Fibroblast of villous mesenchyme (primary cell): ENCODE measurements around the gene F2RL3. TPM values are rescaled to one million over a fixed set of nuclear protein-coding genes. Genes with fewer than 3 reads are reported as not detected.
A peak's percentile ranks its signal among the peaks of the same experiment; 100 is the strongest.

Source experiments
- DNase-seq: peaks from one replicate; pipeline ENCODE4 v3.0.0-alpha.2; 2010; ENCODE audit warnings: low read depth
- H3K4me3 ChIP-seq: 2 replicates; pipeline ENCODE4 v1.5.1; 2011; ENCODE audit warnings: low read depth, mild to moderate bottlenecking, low read length
- total RNA-seq: library from RNA; depleted of rRNA; stranded (reverse); fragments of >200 nt; gene quantifications from 2 replicates; pipeline ENCODE4 v1.2.3, GENCODE V29; 2012
- TF ChIP-seq, protein P1 (sequence below): IDR thresholded peaks from 2 replicates; pipeline ENCODE4 v1.5.1; 2012; ENCODE audit warnings: low read depth, mild to moderate bottlenecking, low read length; ENCODE audit not compliant: insufficient read depth

Gene F2RL3
- total RNA-seq, 1 donor: 0.43 TPM

DNA sequence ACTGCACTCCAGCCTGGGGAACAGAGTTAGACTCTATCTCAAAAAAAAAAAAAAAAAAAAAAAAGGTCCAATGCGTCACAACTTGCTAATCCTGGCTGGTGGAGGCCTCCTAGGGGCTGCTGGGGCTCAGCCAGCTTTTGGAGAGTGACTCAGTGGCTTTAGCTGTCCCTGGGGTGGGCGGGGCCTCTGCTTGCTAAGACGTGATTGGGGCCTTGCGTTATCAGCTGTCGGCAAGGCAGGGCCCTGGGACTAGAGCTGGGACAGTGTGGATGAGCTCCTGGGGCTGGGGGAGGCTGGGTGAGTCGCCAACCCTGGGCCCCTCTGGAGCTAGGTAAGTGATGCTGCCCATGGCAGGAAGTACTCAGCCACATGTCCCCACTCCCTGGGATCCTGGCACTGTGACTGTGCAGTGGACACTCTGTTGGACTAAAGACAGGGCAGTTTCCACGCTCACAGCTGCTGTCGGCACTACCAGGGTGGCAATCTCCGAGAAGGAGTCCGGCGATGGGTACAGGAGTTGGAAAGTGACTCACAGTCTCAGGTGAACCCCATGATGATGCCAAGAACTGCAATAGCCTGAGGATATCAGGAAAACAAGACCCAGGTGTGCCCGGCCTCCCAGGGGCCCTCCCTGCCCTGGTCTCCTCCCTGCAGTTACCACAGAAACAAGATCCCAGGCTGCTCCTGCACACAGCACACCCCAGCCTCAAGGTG lies 32.2 kb downstream of the F2RL3 start:
- DNase-seq: peak; percentile 62
- no peak overlapping the region for H3K4me3 ChIP-seq
- TF ChIP-seq, protein P1, sequence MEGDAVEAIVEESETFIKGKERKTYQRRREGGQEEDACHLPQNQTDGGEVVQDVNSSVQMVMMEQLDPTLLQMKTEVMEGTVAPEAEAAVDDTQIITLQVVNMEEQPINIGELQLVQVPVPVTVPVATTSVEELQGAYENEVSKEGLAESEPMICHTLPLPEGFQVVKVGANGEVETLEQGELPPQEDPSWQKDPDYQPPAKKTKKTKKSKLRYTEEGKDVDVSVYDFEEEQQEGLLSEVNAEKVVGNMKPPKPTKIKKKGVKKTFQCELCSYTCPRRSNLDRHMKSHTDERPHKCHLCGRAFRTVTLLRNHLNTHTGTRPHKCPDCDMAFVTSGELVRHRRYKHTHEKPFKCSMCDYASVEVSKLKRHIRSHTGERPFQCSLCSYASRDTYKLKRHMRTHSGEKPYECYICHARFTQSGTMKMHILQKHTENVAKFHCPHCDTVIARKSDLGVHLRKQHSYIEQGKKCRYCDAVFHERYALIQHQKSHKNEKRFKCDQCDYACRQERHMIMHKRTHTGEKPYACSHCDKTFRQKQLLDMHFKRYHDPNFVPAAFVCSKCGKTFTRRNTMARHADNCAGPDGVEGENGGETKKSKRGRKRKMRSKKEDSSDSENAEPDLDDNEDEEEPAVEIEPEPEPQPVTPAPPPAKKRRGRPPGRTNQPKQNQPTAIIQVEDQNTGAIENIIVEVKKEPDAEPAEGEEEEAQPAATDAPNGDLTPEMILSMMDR: no peak

DNA sequence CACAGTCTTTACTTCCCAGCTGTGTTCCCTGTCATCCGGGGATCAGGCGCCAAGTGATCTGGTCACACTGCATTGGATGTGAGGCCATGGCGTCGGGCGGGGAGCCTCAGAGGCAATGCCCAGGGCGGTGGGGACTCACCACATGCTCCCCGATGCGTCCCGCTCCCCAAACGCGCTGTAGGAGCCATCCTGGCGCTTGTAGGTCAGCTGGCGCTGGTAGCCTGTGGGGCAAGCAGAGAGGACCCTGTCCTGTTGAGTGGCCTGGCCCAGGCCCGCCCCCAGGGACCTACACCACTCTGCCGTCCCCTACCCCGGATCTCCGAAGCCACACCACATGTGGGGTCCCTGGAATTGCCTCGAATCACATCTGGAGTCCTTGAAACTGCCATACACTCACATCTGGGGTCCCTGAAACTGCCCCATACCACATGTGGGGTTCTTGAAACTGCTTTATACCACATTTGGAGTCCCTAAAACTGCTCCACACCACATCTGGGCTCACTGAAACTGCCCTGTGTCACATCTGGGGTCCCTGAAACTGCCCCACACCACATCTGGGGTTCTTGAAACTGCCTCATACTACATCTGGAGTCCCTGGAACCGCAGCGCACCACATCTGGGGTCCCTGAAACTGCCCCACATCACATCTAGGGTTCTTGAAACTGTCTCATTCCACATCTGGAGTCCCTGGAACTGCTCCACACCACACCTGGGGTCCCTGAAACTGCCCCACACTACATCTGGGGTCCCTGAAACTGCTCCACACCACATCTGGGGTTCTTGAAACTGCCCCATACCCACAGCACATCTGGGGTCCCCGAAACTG lies 33.2 kb downstream of the F2RL3 start:
- H3K4me3 ChIP-seq: no peak overlapping the region
- TF ChIP-seq, protein P1: no peak
- DNase-seq: no peak

DNA sequence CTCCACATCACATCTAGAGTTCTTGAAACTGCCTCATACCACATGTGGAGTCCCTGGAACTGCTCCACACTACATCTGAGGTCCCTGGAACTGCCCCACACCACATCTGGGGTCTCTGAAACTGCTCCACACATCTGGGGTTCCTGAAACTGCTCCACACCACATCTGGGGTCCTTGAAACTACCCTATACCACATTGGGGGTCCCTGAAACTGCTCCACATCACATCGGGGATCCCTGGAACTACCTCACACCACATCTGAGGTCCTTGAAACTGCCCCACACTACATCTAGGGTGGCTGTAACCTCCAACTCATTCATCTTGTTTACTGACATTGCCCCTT lies 33.8 kb downstream of the F2RL3 start:
- TF ChIP-seq, protein P1: no peak
- no peak overlapping the region for H3K4me3 ChIP-seq
- DNase-seq: no peak

DNA sequence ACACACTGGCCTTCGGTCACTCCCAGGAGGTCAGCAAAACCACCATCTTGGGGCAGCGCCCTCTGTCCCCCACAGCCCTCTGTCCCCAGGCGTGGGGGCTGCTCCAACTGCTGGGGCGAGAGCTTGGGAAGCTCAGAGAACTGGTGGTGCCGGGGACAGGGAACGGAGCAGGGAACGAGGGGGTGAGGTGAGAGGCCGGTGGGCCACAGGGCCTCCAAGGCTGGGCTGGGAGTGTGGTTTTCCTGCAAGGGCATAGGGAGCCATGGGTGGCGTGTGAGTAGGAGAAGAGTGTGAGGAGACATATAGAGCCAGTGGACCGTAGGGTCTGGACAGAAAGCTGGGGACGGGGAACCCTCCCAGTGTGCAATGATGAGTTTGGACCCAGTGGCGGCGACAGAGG lies 34.1 kb downstream of the F2RL3 start:
- no peak overlapping the region for H3K4me3 ChIP-seq
- TF ChIP-seq, protein P1: no peak

DNA sequence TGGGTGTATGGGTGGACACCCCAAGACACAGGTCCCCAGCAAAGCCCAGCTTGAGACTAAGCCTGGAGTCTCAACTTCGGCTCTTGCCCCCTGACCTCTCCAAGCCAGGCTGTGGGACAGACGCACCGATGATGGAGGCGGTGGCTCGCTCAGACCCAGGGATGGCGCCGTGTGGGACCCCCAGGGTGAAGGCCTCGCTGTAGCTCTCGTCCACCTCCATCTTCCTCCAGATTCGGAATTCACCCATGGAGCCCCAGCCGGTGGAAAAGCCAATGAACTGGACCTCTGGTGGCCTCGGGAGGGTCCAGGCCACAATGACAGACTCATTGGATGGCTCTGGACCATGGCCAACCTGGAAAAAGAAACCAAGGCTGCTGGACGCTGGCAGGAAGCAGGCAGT lies 39.1 kb downstream of the F2RL3 start:
- no peak overlapping the region for H3K4me3 ChIP-seq
- no peak for DNase-seq
- TF ChIP-seq, protein P1: no peak

More for the DNA sequence above, 34.1 kb downstream of the F2RL3 start:
- no peak for DNase-seq

DNA sequence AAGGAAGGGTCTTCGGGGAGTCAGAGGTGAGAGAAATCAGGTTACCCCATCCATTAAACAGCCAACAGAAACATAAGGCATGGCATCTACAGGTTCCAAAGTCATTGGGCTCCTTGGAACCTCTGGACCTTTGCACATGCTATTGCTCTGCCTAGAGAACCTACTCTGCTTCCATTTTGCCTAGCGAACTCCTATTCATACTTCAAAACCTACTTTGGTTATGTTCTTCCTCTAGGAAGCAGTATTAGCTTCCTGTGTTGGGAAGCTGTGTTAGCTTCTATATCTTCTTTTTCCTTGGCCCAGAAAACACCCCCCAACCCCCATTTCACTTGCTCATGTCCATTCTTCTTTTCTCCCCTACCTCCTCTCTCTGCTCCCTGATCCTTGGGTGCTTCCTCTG lies 39.6 kb downstream of the F2RL3 start:
- H3K4me3 ChIP-seq: no peak overlapping the region
- TF ChIP-seq, protein P1: no peak
- no peak for DNase-seq

DNA sequence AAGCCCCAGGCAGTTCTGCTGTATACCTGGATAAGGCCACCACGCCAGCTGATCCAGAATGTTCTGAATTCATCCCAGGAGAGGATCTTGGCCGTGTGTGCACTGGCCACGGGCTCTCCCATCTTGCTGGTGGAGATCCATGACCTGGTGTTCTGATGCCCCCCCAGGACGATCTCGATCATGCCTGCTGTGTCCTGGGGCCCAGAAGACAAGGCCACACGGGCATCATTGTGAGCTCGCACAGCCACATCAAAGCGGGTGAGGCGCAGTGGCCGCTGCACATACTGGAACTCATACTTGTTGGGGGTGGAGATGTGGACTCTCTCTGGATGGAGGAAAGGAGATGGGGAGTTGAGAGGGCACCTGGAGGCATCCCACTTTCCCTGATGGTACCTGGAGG lies 40.1 kb downstream of the F2RL3 start:
- no peak overlapping the region for H3K4me3 ChIP-seq
- DNase-seq: no peak
- TF ChIP-seq, protein P1: no peak
